CD4-positive, alpha-beta memory T cell (primary cell): ENCODE data around the gene LURAP1L. TPM values are rescaled to one million over a fixed set of nuclear protein-coding genes. Genes with fewer than 3 reads are reported as not detected.
"Not testable (repeated sequence)": the region's sequence is repeated elsewhere in the genome, so short reads cannot be mapped to it uniquely, and the experiment has no call there.

Experiments used
- CTCF ChIA-PET: fragments of 350-600 bp; sonication (Branson Sonifier 250); formaldehyde crosslinking; loops from one replicate; lab custom pipeline; 2021; ENCODE audit warnings: inconsistent platforms; ENCODE audit not compliant: partially characterized antibody; lab: Charles Lee
- POLR2A ChIA-PET: fragments of 350-600 bp; sonication (Branson Sonifier 250); formaldehyde crosslinking; loops from one replicate; lab custom pipeline; 2021; ENCODE audit not compliant: partially characterized antibody; lab: Charles Lee
- DNase-seq, 5 donors: peaks; one replicate each; pipeline versions ENCODE4 v3.0.0 to v3.0.0-alpha.2; 2020 to 2022; ENCODE audit warnings: mixed read lengths in 1 of 5
- H3K27ac ChIP-seq: one replicate; pipeline ENCODE4 v1.7.0; 2013; ENCODE audit warnings: low read depth, low read length
- H3K27me3 ChIP-seq: 2 replicates; pipeline ENCODE4 v1.7.0; 2013; ENCODE audit warnings: mild to moderate bottlenecking, low read length, moderate library complexity; ENCODE audit not compliant: insufficient read depth
- H3K36me3 ChIP-seq: 2 replicates; pipeline ENCODE4 v1.7.0; 2013; ENCODE audit warnings: mild to moderate bottlenecking, low read length, moderate library complexity; ENCODE audit not compliant: insufficient read depth
- H3K4me1 ChIP-seq: 2 replicates; pipeline ENCODE4 v1.7.0; 2013; ENCODE audit warnings: mild to moderate bottlenecking, low read length, moderate library complexity; ENCODE audit not compliant: insufficient read depth
- H3K4me3 ChIP-seq, 2 donors: one replicate each; pipeline ENCODE4 v1.7.0; 2013; ENCODE audit warnings: low read length in 2 of 2, mild to moderate bottlenecking in 1 of 2
- H3K9me3 ChIP-seq, 2 donors: one replicate each; pipeline ENCODE4 v1.7.0; 2013; ENCODE audit warnings: low read length in 2 of 2, control low read depth in 1 of 2; ENCODE audit not compliant: control insufficient read depth in 1 of 2
- H3K27ac Mint-ChIP-seq, 7 donors: one replicate each; pipeline ENCODE4 v1.8.0; 2020 to 2021; ENCODE audit warnings: mixed read lengths in 7 of 7, mild to moderate bottlenecking in 6 of 7, inconsistent platforms in 3 of 7, moderate library complexity in 3 of 7
- H3K27me3 Mint-ChIP-seq, 2 donors: one replicate each; pipeline ENCODE4 v1.8.0; 2020 to 2021; ENCODE audit warnings: mixed read lengths in 2 of 2
- H3K36me3 Mint-ChIP-seq, 2 donors: one replicate each; pipeline ENCODE4 v1.8.0; 2020 to 2021; ENCODE audit warnings: mixed read lengths in 2 of 2, inconsistent platforms in 1 of 2, mild to moderate bottlenecking in 1 of 2
- H3K4me1 Mint-ChIP-seq, 4 donors: one replicate each; pipeline ENCODE4 v1.8.0; 2020 to 2021; ENCODE audit warnings: mixed read lengths in 4 of 4, mild to moderate bottlenecking in 1 of 4
- H3K4me3 Mint-ChIP-seq, 8 donors: one replicate each; pipeline ENCODE4 v1.8.0; 2020 to 2021; ENCODE audit warnings: mixed read lengths in 8 of 8, mild to moderate bottlenecking in 7 of 8, moderate library complexity in 6 of 8, inconsistent platforms in 3 of 8
- H3K9me3 Mint-ChIP-seq, 8 donors: one replicate each; pipeline ENCODE4 v1.8.0; 2020 to 2021; ENCODE audit warnings: mixed read lengths in 8 of 8, mild to moderate bottlenecking in 5 of 8, inconsistent platforms in 3 of 8, moderate library complexity in 1 of 8
- intact Hi-C: fragments of 100-400 bp; cut with micrococcal nuclease; formaldehyde crosslinking; loops from one replicate; pipeline ENCODE4 v1.15.1; 2023
- polyA plus RNA-seq, 2 donors: library from polyadenylated mRNA; unstranded; fragments of 300-500 nt; fragmentation: Illumina TruSeq; gene quantifications; one replicate each; pipeline ENCODE4 v1.2.3, GENCODE V29; 2021
- total RNA-seq, 2 experiments: library from RNA; stranded (reverse); gene quantifications; one replicate each; pipeline ENCODE4 v1.2.3, GENCODE V29; 2021

LURAP1L gene
- total and polyA plus RNA-seq, 4 experiments from 2014 or later, result not detected

DNA sequence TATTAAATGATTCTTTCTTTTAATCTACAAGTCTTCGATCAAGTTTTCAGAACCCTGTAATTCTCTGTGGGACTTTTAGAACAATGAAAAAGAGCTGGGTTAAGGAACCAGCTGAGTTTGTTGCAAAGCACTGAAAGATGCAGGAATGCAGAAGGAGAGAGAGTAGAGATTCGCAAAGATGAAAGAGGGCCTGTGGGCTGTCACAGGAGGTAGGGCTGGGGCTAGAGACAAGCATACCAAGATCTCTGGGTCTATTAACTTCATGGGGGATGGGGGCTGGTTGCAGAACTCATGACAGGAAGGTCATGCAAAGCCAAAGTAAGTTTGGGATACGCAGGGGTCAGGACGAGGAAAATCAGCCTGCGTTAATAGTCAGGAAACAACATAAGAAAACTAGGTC lies 81.8 kb downstream of the LURAP1L start:
- H3K27me3 ChIP-seq, result no peaks in the 10 kb centered on the region
- CTCF ChIA-PET, result no interaction called here
- no peaks in the 10 kb centered on the region for H3K4me1 Mint-ChIP-seq
- DNase-seq, result no peak
- POLR2A ChIA-PET, result no interaction called here
- H3K36me3 ChIP-seq, result no peaks in the 10 kb centered on the region
- H3K4me3 Mint-ChIP-seq, result no peak overlapping the region
- intact Hi-C loops, result no loop called here
- H3K9me3 Mint-ChIP-seq, result peaks cover 2 to 25% (median 13%) of the 10 kb centered on the region in 8 donors
- no peak overlapping the region for H3K27ac ChIP-seq
- H3K36me3 Mint-ChIP-seq, result no peaks in the 10 kb centered on the region
- no peaks in the 10 kb centered on the region for H3K27me3 Mint-ChIP-seq
- no peaks in the 10 kb centered on the region for H3K9me3 ChIP-seq
- H3K4me1 ChIP-seq, result no peaks in the 10 kb centered on the region
- no peak overlapping the region for H3K27ac Mint-ChIP-seq
- no peak overlapping the region for H3K4me3 ChIP-seq

DNA sequence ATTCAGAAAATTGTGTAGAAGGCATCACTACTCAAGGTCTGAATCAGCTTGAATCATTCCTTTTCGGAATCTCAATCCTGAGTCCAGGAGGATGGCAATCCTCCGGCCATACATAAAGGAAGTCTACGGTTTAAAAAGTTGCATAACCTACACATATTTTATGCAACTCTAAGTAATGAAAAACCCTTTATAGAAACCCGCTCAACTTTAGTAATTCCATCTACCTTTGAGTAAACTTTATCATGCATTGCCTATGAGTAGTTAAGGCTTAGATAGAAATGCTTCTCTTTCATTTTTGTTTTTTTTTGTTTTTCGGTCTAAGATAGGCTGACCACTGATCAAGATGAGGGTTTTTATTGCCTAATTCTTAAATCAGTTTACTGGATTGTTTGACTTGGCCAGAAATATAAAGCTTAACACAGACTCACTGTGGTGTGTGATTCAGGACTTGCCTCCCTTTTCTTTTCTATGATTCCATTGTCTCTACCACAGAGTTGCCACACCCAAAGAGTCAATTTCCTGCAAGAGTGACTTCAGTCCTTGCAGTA lies 85.0 kb downstream of the LURAP1L start:
- no peak overlapping the region for H3K27ac Mint-ChIP-seq
- CTCF ChIA-PET, result no interaction called here
- H3K9me3 Mint-ChIP-seq, result peaks cover 0 to 21% (median 15%) of the 10 kb centered on the region in 8 donors
- H3K4me3 Mint-ChIP-seq, result no peak overlapping the region
- Histone ChIP-seq H3K27ac (no peak overlapping the region), H3K27me3 (no peaks in the 10 kb centered on the region), H3K4me1 (no peaks in the 10 kb centered on the region), H3K4me3 (no peak overlapping the region), H3K36me3 (no peaks in the 10 kb centered on the region), H3K9me3 (no peaks in the 10 kb centered on the region)
- H3K4me1 Mint-ChIP-seq, result no peaks in the 10 kb centered on the region
- no peak for DNase-seq
- POLR2A ChIA-PET, result no interaction called here
- intact Hi-C loops, result no loop called here
- H3K36me3 Mint-ChIP-seq, result no peaks in the 10 kb centered on the region
- H3K27me3 Mint-ChIP-seq, result no peaks in the 10 kb centered on the region

DNA sequence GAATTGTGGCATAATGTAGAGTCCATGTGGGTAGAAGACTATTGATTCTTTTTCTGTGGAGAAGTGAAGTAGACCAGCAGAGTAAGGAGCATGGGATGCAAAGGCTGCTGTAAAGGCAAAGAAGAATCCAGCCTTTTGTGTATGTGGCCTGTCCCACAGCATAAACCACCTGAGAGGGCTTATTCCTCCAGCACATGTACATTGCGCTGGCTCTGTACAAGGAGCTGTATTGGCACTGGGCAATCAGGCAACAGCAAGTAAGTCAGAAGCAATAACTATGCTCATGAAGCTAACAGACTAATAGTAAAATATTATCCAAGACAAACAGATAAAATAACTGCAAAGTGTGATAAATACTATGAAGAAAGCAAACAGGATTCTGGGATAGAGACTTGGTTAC lies 86.2 kb downstream of the LURAP1L start:
- Histone ChIP-seq H3K9me3 (no peaks in the 10 kb centered on the region), H3K4me1 (no peaks in the 10 kb centered on the region), H3K36me3 (no peaks in the 10 kb centered on the region), H3K4me3 (no peak overlapping the region), H3K27ac (no peak overlapping the region), H3K27me3 (no peaks in the 10 kb centered on the region)
- no peaks in the 10 kb centered on the region for H3K36me3 Mint-ChIP-seq
- no peak overlapping the region for H3K4me3 Mint-ChIP-seq
- CTCF ChIA-PET, result no interaction called here
- H3K9me3 Mint-ChIP-seq, result peaks cover 0 to 27% (median 15%) of the 10 kb centered on the region in 8 donors
- POLR2A ChIA-PET, result no interaction called here
- no peak for DNase-seq
- no peak overlapping the region for H3K27ac Mint-ChIP-seq
- no peaks in the 10 kb centered on the region for H3K27me3 Mint-ChIP-seq
- H3K4me1 Mint-ChIP-seq, result no peaks in the 10 kb centered on the region
- intact Hi-C loops, result no loop called here

DNA sequence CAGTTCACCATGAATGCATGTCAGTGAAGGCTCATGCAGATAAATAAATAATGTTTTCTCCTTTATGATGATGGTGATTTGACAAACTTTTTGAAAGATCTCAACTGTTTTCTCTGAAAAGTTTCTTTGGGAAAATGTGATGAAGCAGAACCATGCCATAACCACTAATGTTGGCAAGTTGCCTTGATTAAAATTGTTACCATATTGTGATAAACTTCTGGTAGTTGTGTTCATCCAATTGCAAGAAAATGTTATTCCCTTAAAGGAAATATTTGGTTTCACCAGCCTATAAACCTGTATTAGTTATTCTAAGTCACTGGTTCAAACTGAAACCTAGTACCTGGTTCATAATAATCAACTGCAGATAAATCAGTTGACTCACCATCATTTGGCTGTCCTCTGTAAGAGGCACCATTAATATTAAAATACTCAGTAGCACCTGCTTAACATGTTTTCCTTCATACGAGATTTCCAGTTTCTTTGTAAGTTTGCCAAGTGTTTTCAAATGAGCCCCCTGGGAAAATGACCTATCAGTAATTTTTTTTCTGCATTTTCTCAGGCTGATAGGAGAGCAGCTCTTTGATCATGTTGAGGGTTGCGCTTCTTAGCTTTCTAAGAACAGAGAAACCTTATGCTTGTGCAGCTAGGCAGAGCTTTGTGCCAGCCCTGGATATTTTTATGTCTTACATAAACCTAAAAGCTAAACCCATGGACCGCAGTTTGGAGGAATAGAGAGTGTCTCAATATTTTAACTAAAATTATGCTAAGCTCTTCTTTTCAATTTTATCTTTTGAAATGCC lies 88.0 kb downstream of the LURAP1L start:
- no peaks in the 10 kb centered on the region for H3K9me3 ChIP-seq
- Mint-ChIP-seq H3K27ac (no peak overlapping the region), H3K36me3 (peaks cover 0 to 1% of the 10 kb centered on the region in 2 donors), H3K9me3 (peaks cover 0 to 28% (median 14%) of the 10 kb centered on the region in 8 donors), H3K27me3 (no peaks in the 10 kb centered on the region), H3K4me1 (no peaks in the 10 kb centered on the region), H3K4me3 (no peak overlapping the region)
- CTCF ChIA-PET, result no interaction called here
- POLR2A ChIA-PET, result no interaction called here
- intact Hi-C loops, result no loop called here
- no peaks in the 10 kb centered on the region for H3K27me3 ChIP-seq
- no peak overlapping the region for H3K27ac ChIP-seq
- no peaks in the 10 kb centered on the region for H3K4me1 ChIP-seq
- H3K36me3 ChIP-seq, result no peaks in the 10 kb centered on the region
- no peak for DNase-seq
- no peak overlapping the region for H3K4me3 ChIP-seq

DNA sequence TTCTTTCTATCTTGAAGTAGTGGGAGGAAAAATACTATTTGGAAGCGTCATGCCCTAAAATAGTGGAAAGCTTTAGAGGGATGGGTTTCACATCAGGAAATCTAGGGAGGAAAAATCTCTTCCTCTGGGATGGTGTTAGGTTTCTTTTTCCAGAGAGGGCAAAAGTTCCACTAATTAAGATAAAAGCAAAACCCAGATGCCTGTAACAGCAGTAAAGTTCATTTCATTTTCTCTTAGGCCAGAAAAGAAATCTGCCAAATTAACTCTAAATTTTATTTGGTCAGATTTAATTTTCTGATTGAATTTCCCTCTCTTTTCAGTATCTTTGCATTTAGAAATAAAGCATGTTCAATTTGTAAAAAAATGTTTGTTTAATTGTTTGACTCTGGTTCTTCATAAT lies 88.8 kb downstream of the LURAP1L start:
- no peak overlapping the region for H3K27ac Mint-ChIP-seq
- no peaks in the 10 kb centered on the region for H3K36me3 ChIP-seq
- DNase-seq, result no peak
- H3K27me3 ChIP-seq, result no peaks in the 10 kb centered on the region
- H3K27me3 Mint-ChIP-seq, result no peaks in the 10 kb centered on the region
- intact Hi-C loops, result no loop called here
- no peaks in the 10 kb centered on the region for H3K4me1 Mint-ChIP-seq
- POLR2A ChIA-PET, result no interaction called here
- H3K4me1 ChIP-seq, result no peaks in the 10 kb centered on the region
- peaks cover 0 to 36% (median 15%) of the 10 kb centered on the region in 8 donors for H3K9me3 Mint-ChIP-seq
- H3K9me3 ChIP-seq, result no peaks in the 10 kb centered on the region
- no peak overlapping the region for H3K4me3 ChIP-seq
- H3K36me3 Mint-ChIP-seq, result peaks cover 0 to 1% of the 10 kb centered on the region in 2 donors
- no peak overlapping the region for H3K27ac ChIP-seq
- CTCF ChIA-PET, result no interaction called here
- no peak overlapping the region for H3K4me3 Mint-ChIP-seq

DNA sequence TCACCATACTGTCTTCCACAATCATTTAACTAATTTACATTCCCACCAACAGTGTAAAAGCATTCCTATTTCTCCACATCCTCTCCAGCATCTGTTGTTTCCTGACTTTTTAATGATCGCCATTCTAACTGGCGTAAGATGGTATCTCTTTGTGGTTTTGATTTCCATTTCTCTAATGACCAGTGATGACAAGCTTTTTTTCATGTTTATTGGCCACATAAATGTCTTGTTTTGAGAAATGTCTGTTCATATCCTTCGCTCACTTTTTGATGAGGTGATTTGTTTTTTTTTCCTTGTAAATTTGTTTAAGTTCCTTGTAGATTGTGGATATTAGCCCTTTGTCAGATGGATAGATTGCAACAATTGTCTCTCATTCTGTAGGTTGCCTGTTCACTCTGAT lies 90.6 kb downstream of the LURAP1L start:
- intact Hi-C loops, CTCF ChIA-PET, POLR2A ChIA-PET, H3K4me1 Mint-ChIP-seq, H3K4me3 ChIP-seq, H3K27me3 ChIP-seq, H3K4me1 ChIP-seq, H3K27me3 Mint-ChIP-seq, DNase-seq, H3K36me3 Mint-ChIP-seq, H3K36me3 ChIP-seq, H3K27ac ChIP-seq, H3K27ac Mint-ChIP-seq, H3K9me3 ChIP-seq: not testable (repeated sequence)
- Mint-ChIP-seq H3K4me3 (peak overlapping the region in 1 of 8 donors; percentile 4), H3K9me3 (peaks cover 0 to 35% (median 20%) of the 10 kb centered on the region in 8 donors)
